Measurements from ENCODE around the gene EFCAB8.

GRCh38 chr20:32970973-32971300 lies 112.2 kb downstream of the EFCAB8 start:
- TF ChIP-seq, protein P1, sequence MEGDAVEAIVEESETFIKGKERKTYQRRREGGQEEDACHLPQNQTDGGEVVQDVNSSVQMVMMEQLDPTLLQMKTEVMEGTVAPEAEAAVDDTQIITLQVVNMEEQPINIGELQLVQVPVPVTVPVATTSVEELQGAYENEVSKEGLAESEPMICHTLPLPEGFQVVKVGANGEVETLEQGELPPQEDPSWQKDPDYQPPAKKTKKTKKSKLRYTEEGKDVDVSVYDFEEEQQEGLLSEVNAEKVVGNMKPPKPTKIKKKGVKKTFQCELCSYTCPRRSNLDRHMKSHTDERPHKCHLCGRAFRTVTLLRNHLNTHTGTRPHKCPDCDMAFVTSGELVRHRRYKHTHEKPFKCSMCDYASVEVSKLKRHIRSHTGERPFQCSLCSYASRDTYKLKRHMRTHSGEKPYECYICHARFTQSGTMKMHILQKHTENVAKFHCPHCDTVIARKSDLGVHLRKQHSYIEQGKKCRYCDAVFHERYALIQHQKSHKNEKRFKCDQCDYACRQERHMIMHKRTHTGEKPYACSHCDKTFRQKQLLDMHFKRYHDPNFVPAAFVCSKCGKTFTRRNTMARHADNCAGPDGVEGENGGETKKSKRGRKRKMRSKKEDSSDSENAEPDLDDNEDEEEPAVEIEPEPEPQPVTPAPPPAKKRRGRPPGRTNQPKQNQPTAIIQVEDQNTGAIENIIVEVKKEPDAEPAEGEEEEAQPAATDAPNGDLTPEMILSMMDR (IDR thresholded peaks at IDR 0.05; ENCODE audit: insufficient read depth, low read depth, low read length), result no peak
- TF ChIP-seq EZH2 (IDR thresholded peaks at IDR 0.05; ENCODE audit: insufficient read depth, low read length), result no peak

All from astrocyte (in vitro differentiated cells and primary cell).